SKM-1 (cell line): ENCODE data around the gene ISOC1.

ENCODE experiments used
- DNase-seq: peaks from one replicate; lab custom pipeline; 2025; ENCODE audit not compliant: unreplicated experiment; lab: John Stamatoyannopoulos, UW

ISOC1 gene

GRCh38 chr5:129094087-129094923 lies at the start of gene ISOC1:
Gene ISOC1, plus strand, starts transcription at chr5:129094749. Its CDS starts 18 bp downstream, at chr5:129094767.
- DNase-seq: peak; percentile 78

GRCh38 chr5:129046151-129046550 lies 48.4 kb upstream of the ISOC1 start:
- no peak for DNase-seq

- no peak for DNase-seq
Measured at GRCh38 chr5:129048509-129048908, 46.0 kb upstream of the ISOC1 start.

- DNase-seq: no peak
Measured at GRCh38 chr5:129049126-129049799, 45.3 kb upstream of the ISOC1 start.

GRCh38 chr5:129051283-129051682 lies 43.3 kb upstream of the ISOC1 start:
- DNase-seq: no peak

GRCh38 chr5:129053438-129053837 lies 41.1 kb upstream of the ISOC1 start:
- no peak for DNase-seq

- DNase-seq: no peak
Measured at GRCh38 chr5:129057329-129057728, 37.2 kb upstream of the ISOC1 start.

- no peak for DNase-seq
Measured at GRCh38 chr5:129061849-129062248, 32.7 kb upstream of the ISOC1 start.

GRCh38 chr5:129063483-129064113 lies 31.0 kb upstream of the ISOC1 start:
- DNase-seq: no peak

GRCh38 chr5:129065721-129066120 lies 28.8 kb upstream of the ISOC1 start:
- no peak for DNase-seq

- DNase-seq: no peak
Measured at GRCh38 chr5:129067745-129068144, 26.8 kb upstream of the ISOC1 start.

- no peak for DNase-seq
Measured at GRCh38 chr5:129069292-129069691, 25.3 kb upstream of the ISOC1 start.

GRCh38 chr5:129073111-129073510 lies 21.4 kb upstream of the ISOC1 start:
- DNase-seq: no peak

- DNase-seq: no peak
Measured at GRCh38 chr5:129074903-129075302, 19.6 kb upstream of the ISOC1 start.

- no peak for DNase-seq
Measured at GRCh38 chr5:129077433-129078075, 17.0 kb upstream of the ISOC1 start.

- DNase-seq: no peak
Measured at GRCh38 chr5:129078247-129078646, 16.3 kb upstream of the ISOC1 start.

GRCh38 chr5:129078660-129079059 lies 15.9 kb upstream of the ISOC1 start:
- DNase-seq: no peak

- DNase-seq: no peak
Measured at GRCh38 chr5:129079496-129079895, 15.1 kb upstream of the ISOC1 start.

- DNase-seq: no peak
Measured at GRCh38 chr5:129080766-129081165, 13.8 kb upstream of the ISOC1 start.

GRCh38 chr5:129082225-129083136 lies 12.1 kb upstream of the ISOC1 start:
- no peak for DNase-seq
